Measurements from ENCODE around the gene UBFD1.
"Not testable (repeated sequence)": the region's sequence is repeated elsewhere in the genome, so short reads cannot be mapped to it uniquely, and the experiment has no call there.

UBFD1 gene

DNA sequence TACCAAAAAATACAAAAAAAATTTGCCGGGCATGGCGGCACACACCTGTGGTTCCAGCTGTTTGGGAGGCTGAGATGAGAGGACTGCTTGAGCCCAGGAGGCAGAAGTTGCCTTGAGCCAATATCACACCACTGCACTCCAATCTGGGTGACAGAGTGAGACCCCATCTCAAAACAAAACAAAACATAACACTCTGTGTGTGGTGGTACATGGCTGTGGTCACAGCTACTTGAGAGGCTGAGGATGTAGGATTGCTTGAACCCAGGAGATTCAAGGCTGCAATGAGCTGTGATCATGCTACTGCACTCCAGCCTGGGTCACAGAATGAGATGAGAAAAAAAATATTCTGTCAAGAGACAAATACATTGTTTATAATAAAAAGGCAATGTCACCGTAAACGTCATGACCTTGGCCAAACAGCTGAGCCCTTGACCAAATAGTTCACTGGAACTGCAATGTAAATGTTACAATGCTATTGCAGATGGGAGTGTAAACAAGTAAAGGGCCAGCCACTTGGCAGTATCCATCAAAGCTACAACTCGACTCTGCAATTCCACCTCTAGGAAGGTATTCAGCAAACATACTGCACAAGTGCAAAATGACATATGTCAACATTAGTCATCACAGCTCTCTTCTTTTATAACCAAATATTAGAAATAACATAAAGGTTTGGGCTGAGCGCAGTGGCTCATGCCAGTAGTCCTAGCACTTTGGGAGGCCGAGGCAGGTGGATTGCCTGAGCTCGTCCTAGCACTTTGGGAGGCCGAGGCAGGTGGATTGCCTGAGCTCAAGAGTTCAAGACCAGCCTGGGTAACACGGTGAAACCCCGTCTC, 17.3 kb upstream of the UBFD1 start:
- no peaks in the 10 kb centered on the region for H3K27me3 Mint-ChIP-seq
- no peak overlapping the region for H3K4me3 Mint-ChIP-seq
- no peaks in the 10 kb centered on the region for H3K9me3 Mint-ChIP-seq
- no peak overlapping the region for H3K27ac Mint-ChIP-seq
- peaks cover 13% of the 10 kb centered on the region for H3K4me1 Mint-ChIP-seq (ENCODE audit: low read depth)
- H3K36me3 Mint-ChIP-seq (ENCODE audit: low read depth): peaks cover 58% of the 10 kb centered on the region

DNA sequence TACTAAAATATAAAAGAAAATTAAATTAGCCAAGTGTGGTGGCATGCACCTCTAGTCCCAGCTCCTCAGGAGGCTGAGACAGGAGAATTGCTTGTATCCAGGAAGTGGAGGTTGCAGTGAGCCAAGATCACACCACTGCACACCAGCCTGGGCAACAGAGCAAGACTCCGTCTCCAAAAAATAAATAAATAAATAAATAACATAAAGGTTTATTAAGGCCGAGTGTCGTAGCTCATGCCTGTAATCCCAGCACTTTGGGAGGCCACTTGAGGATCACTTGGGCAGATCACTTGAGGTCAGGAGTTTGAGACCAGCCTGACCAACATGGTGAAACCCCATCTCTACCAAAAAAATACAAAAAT, 16.7 kb upstream of the UBFD1 start:
- not testable (repeated sequence) for H3K4me3 Mint-ChIP-seq
- H3K36me3 Mint-ChIP-seq (ENCODE audit: low read depth): peaks cover 53% of the 10 kb centered on the region

DNA sequence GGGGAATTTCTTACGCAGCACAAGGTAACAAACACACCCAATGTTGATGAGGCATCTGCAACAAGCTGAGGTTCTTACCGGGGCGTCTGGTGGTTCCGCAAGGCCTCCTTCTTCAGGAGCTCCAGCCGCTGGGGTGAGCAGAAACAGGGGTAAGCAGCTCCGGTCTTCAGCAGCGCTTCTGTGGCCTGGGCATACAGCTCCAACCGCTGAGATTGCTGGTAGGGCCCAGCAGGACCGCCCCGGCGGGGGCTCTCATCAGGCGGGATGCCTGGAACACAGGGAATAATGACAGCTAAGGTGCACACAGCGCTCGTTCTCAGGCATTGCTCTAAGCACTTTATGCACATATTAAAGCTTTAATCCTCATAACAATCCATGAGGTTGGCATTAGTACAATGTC, 13.1 kb upstream of the UBFD1 start:
- H3K9me3 Mint-ChIP-seq: no peaks in the 10 kb centered on the region
- H3K36me3 Mint-ChIP-seq (ENCODE audit: low read depth): peaks cover 49% of the 10 kb centered on the region
- H3K4me3 Mint-ChIP-seq: no peak overlapping the region
- no peak overlapping the region for H3K27ac Mint-ChIP-seq
- no peaks in the 10 kb centered on the region for H3K27me3 Mint-ChIP-seq
- peaks cover 3% of the 10 kb centered on the region for H3K4me1 Mint-ChIP-seq (ENCODE audit: low read depth)

More for the DNA sequence above, 16.7 kb upstream of the UBFD1 start:
- not testable (repeated sequence) for H3K9me3 Mint-ChIP-seq, H3K27ac Mint-ChIP-seq, H3K27me3 Mint-ChIP-seq
- peaks cover 13% of the 10 kb centered on the region for H3K4me1 Mint-ChIP-seq (ENCODE audit: low read depth)

DNA sequence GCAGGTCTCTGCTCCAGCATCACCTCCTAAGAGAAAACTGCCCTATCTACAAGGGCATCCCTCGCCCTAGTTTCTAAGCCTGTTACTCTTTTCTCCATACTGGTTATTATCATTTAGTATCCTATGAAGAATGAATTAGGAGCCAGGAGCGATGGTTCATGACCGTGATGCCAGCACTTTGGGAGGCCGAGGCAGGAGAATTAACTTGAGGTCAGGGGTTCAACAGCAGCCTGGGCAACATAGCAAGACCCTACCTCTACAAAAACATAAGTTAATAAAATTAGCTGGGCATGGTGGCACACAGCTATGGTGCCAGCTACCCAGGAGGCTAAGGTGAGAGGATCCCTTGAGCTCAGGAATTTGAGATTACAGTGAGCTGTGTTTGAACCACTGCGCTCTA, 7.6 kb upstream of the UBFD1 start:
- Mint-ChIP-seq H3K27me3 (no peaks in the 10 kb centered on the region), H3K27ac (no peak overlapping the region), H3K36me3 (ENCODE audit: low read depth) (peaks cover 48% of the 10 kb centered on the region), H3K4me1 (ENCODE audit: low read depth) (peaks cover 4% of the 10 kb centered on the region), H3K4me3 (no peak overlapping the region), H3K9me3 (no peaks in the 10 kb centered on the region)

DNA sequence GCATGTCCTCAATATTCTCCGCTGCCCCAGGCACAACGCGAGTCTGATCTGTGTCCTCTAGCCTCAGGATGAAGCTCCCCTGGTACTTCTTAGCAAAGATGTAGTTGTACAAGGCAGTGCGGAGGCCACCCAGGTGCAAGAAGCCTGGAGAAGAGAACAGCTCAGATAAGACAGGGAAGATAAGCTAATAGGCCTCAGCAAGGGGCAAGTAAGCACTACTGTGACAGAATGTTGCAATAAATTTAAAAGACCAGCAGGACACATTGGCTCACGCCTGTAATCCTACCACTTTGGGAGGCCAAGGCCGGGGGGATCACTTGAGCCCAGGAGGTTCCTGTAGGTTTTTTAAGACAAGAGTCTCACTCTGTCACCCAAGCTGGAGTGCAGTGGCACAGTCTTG, 5.4 kb upstream of the UBFD1 start:
- peaks cover 48% of the 10 kb centered on the region for H3K36me3 Mint-ChIP-seq (ENCODE audit: low read depth)
- H3K27ac Mint-ChIP-seq: no peak overlapping the region
- peaks cover 18% of the 10 kb centered on the region for H3K4me1 Mint-ChIP-seq (ENCODE audit: low read depth)
- H3K27me3 Mint-ChIP-seq: no peaks in the 10 kb centered on the region
- no peak overlapping the region for H3K4me3 Mint-ChIP-seq
- no peaks in the 10 kb centered on the region for H3K9me3 Mint-ChIP-seq

DNA sequence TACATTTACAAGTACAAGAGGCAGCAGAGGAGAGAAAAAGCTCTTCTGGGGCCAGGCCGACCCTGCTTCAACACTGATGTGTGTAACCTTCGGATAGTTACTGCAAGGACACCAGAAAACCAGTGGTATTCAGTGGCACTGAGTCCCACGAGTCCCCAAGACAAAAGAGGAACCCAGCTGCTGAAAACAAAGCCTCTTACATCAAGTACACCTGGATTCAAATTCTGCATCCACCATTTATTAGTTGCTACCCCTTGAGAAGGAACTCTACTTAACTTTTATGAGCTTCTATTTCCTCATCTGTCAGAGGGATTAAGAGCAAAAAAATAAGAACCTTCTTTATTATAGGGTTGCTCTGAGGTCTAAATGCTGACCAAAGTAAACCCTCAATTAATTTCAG, 3.0 kb upstream of the UBFD1 start:
- Mint-ChIP-seq H3K36me3 (ENCODE audit: low read depth) (peaks cover 41% of the 10 kb centered on the region), H3K27me3 (no peaks in the 10 kb centered on the region), H3K4me1 (ENCODE audit: low read depth) (peaks cover 31% of the 10 kb centered on the region), H3K27ac (no peak overlapping the region), H3K4me3 (no peak overlapping the region), H3K9me3 (no peaks in the 10 kb centered on the region)

DNA sequence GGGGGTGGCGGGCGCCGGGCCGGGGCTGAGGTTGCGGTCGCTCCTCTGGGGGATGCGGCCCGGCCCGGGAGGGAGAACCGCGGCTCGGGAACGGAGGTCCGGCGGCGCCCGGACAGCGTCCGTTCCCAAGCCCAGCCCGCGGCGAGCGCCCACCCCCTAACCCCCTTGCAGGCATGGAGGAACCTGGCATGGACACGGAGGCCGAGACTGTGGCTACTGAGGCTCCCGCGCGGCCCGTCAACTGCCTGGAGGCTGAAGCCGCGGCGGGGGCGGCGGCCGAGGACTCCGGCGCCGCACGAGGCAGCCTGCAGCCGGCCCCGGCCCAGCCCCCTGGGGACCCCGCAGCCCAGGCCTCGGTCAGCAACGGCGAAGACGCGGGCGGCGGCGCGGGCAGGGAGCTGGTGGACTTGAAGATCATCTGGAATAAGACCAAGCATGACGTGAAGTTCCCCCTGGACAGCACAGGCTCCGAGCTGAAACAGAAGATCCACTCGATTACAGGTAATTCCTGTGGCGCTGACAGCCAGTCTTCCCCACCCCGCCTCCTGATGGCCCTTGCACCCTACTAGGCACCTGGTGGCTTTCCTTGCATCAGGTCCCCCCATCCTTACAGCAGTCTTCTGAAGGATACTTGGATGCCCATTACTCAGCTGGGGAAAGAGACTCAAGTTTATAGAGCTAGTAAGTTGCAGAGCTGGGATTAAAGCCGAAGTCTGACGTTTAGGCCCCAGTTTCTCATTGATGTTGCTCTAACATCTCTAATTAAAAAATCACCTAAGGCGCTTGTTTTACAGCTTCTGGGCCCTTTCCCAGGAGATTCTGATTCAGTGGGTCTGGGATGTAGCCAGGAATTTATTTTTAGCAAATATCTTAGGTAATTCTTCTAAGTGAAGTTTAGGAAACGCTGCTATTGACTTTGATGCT, 514 bp downstream of the UBFD1 start:
- peaks cover 40% of the 10 kb centered on the region for H3K4me1 Mint-ChIP-seq (ENCODE audit: low read depth)
- no peaks in the 10 kb centered on the region for H3K9me3 Mint-ChIP-seq
- H3K36me3 Mint-ChIP-seq (ENCODE audit: low read depth): peaks cover 43% of the 10 kb centered on the region

DNA sequence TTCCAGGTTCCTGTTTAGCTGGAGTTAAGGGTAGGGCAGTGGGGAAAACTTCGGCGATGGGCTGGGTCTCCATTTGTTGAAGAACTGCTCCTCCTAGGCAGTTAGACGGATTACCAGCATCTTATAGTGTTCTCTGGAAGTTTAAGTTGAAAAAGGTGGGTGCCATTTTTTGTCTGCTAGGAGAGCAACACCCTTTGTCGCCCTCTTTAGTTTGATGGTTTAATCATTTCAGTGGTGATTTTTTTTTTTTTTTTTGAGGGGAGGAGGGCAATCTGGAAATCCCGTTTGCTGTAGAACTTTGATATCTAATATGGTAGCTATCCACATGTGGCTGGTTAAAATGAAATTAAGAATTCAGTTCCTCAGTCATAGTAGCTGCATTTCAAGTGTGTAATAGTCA, 4.1 kb downstream of the UBFD1 start:
- H3K9me3 Mint-ChIP-seq: no peaks in the 10 kb centered on the region
- H3K27me3 Mint-ChIP-seq: no peaks in the 10 kb centered on the region
- H3K4me1 Mint-ChIP-seq (ENCODE audit: low read depth): peaks cover 27% of the 10 kb centered on the region
- no peak overlapping the region for H3K27ac Mint-ChIP-seq
- H3K36me3 Mint-ChIP-seq (ENCODE audit: low read depth): peaks cover 60% of the 10 kb centered on the region
- no peak overlapping the region for H3K4me3 Mint-ChIP-seq

More for the DNA sequence above, 514 bp downstream of the UBFD1 start:
- H3K27me3 Mint-ChIP-seq: no peaks in the 10 kb centered on the region
- peak overlapping the region; percentile 96 for H3K27ac Mint-ChIP-seq
- H3K4me3 Mint-ChIP-seq: peak overlapping the region; percentile 88

DNA sequence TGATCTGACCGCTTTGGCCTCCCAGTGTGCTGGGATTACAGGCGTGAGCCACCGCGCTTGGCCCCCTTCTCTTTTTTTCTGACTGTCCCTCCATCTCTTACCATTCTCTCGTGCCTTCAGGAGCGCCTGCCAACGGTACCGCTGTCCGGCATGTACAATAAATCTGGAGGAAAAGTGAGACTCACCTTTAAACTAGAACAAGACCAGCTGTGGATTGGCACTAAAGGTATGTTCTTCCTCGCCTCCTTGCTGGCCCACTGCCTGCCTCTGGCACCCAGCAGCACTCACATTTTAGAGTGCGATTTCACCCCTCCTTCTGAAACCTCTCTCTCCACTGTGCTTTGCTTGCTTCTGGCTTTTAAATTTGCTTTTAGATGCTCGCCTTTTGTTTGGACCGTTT, 5.0 kb downstream of the UBFD1 start:
- peaks cover 63% of the 10 kb centered on the region for H3K36me3 Mint-ChIP-seq (ENCODE audit: low read depth)
- no peak overlapping the region for H3K4me3 Mint-ChIP-seq

DNA sequence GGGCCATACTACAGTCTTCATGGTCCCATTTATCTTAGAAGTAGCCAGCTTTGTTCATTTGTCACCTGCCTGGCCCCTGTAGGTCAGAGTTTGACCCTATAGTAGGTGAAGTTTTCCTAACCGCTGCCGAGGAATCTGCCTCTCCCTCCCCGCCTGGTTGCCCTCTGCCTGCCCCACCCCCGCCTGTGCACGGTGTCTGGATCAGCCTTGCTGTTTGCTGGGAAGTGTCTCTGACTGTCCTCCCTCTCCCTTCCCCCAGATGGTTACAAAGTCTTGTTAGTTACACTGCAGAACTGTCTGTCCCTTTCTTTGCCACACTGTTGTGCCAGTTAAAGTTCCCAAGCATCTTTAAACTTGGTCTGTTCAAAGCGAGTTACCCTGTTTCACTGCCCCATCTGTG, 5.7 kb downstream of the UBFD1 start:
- H3K36me3 Mint-ChIP-seq (ENCODE audit: low read depth): peaks cover 63% of the 10 kb centered on the region
- no peak overlapping the region for H3K4me3 Mint-ChIP-seq
- H3K9me3 Mint-ChIP-seq: no peaks in the 10 kb centered on the region
- H3K4me1 Mint-ChIP-seq (ENCODE audit: low read depth): peaks cover 22% of the 10 kb centered on the region
- no peaks in the 10 kb centered on the region for H3K27me3 Mint-ChIP-seq
- H3K27ac Mint-ChIP-seq: no peak overlapping the region

More for the DNA sequence above, 5.0 kb downstream of the UBFD1 start:
- no peak overlapping the region for H3K27ac Mint-ChIP-seq
- peaks cover 22% of the 10 kb centered on the region for H3K4me1 Mint-ChIP-seq (ENCODE audit: low read depth)
- H3K9me3 Mint-ChIP-seq: no peaks in the 10 kb centered on the region
- no peaks in the 10 kb centered on the region for H3K27me3 Mint-ChIP-seq

DNA sequence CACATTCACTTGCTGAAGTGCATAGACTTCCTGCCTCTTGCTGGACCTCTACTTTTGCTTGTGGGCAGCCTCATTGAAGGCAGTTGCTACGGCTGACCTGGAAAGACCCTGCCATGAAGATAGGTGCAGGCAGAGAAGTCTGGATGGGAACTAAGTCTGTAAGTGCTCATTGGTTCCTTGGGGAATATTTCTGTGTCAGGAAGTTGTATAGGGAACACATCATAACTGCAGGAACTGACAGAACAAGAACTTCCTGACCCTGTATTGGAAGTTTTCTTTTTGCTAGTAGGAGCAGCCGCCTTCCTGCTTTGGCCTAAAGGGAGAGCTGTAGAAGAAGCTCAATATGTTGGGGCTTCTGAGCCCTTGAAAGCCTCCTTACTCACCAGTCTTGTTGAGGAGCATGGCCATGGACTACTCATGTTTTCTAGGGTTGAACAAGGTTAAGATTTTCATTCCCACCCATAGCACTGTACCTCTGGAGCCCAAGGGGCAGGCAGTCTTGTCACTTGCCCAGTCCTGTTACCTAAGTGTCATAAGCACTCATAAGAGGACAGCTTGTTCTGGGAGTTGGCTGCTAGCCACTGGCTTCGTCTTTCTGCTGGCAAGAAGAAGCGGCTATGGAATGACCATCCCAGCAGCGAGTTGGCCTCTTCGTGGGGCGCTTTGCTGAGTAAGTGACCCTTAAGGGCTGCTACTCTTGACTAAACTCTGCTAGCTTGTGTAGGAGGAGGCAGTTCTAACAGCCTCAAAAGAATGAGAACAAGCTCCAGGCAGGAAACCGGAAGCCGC, 7.2 kb downstream of the UBFD1 start:
- no peak overlapping the region for H3K4me3 Mint-ChIP-seq
- H3K27me3 Mint-ChIP-seq: no peaks in the 10 kb centered on the region
- no peak overlapping the region for H3K27ac Mint-ChIP-seq
- peaks cover 10% of the 10 kb centered on the region for H3K4me1 Mint-ChIP-seq (ENCODE audit: low read depth)
- peaks cover 64% of the 10 kb centered on the region for H3K36me3 Mint-ChIP-seq (ENCODE audit: low read depth)
- no peaks in the 10 kb centered on the region for H3K9me3 Mint-ChIP-seq

DNA sequence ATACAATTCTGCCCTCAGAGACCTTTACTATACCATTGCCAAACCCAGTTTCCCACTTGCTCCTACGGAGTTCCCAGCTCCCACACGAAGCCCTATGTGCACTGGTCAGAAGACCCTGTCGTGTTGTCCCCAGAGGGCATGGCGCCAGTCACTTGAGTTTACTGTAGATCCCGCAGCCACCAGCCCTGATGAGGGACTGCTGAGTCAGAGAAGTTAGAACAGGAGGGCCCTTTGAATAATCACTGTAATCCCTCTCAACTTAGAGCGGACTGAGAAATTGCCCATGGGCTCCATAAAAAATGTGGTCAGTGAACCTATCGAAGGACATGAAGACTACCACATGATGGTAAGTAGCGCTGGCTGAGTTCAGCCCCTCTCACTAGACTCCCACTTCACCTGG, 9.2 kb downstream of the UBFD1 start:
- Mint-ChIP-seq H3K27me3 (no peaks in the 10 kb centered on the region), H3K4me1 (ENCODE audit: low read depth) (peaks cover 11% of the 10 kb centered on the region), H3K4me3 (no peak overlapping the region), H3K36me3 (ENCODE audit: low read depth) (peaks cover 74% of the 10 kb centered on the region), H3K27ac (no peak overlapping the region), H3K9me3 (no peaks in the 10 kb centered on the region)

DNA sequence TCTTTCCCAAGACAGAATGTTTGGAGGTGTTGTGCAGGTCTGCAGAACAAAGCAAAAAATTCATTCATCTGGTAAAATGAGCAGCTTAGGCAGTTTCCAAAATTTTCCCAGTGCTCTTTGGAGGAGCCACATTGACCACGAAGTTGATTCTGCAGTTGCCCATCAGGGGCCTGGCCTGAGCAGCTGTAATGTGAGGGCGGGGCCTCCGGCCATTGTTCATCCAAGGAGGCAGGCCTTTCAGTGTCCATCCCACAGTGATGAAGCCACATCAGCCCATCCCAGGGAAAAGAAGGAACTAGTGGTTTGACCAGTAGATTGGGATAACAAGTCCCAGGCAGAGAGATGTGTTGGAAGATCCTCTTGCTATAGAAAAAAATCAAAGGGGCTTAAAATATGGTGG, 10.1 kb downstream of the UBFD1 start:
- H3K27me3 Mint-ChIP-seq: no peaks in the 10 kb centered on the region
- H3K36me3 Mint-ChIP-seq (ENCODE audit: low read depth): peaks cover 71% of the 10 kb centered on the region
- no peaks in the 10 kb centered on the region for H3K9me3 Mint-ChIP-seq
- no peak overlapping the region for H3K4me3 Mint-ChIP-seq
- H3K27ac Mint-ChIP-seq: no peak overlapping the region
- peaks cover 11% of the 10 kb centered on the region for H3K4me1 Mint-ChIP-seq (ENCODE audit: low read depth)

DNA sequence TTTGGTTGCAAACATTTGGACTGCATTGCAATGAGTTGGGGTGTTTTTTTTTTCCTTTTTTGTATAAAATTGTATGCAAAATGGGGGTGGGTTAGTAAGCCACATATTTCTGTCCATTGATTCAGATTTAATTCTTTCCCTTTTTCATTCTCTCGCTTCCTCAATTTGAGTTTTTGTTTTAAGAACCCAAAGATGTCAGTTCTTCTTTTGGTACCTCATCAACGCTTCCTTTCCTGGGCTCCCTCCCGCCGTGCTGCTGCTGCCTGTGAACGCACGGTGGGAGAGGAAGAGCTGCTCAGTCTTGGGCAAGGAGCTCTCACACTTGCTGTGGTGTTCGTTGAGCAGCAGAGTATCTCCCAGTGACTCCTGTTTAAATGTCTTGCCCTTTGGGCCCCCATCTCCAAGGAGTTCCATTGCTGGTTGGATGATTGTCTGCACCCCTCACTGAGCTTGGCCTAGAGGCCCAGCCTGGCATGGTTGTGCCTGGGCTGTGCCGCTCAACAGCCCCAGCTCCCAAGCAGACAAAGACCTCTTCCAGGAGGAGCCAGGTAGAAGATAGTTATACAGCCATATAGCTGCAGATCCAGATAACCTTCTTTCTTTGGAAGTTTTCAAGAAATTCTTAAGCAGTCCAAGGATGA, 13.6 kb downstream of the UBFD1 start:
- Mint-ChIP-seq H3K4me1 (ENCODE audit: low read depth) (peaks cover 11% of the 10 kb centered on the region), H3K27me3 (no peaks in the 10 kb centered on the region), H3K27ac (no peak overlapping the region), H3K4me3 (no peak overlapping the region), H3K9me3 (no peaks in the 10 kb centered on the region), H3K36me3 (ENCODE audit: low read depth) (peaks cover 49% of the 10 kb centered on the region)

Measured in stimulated activated naive CD8-positive, alpha-beta T cell treated with anti-CD3 and anti-CD28 coated beads, Interleukin-15, Interleukin-2, amounts not matched to agents 100 ng/mL and 50 ng/mL, for 24 hours (primary cell).